H1 (cell line): ENCODE results near the gene SYNCRIP. TPM values are rescaled to one million over a fixed set of nuclear protein-coding genes. Genes with fewer than 3 reads are reported as not detected.
A peak's percentile ranks its signal among the peaks of the same experiment; 100 is the strongest.

ENCODE experiments used
- CTCF ChIA-PET: fragments of 300-600 bp; sonication (Branson Sonifier 250); formaldehyde crosslinking; loops from one replicate; lab custom pipeline; 2021; ENCODE audit not compliant: partially characterized antibody; lab: Charles Lee
- POLR2A ChIA-PET: fragments of 300-600 bp; sonication (Branson Sonifier 250); formaldehyde crosslinking; loops from one replicate; lab custom pipeline; 2021; ENCODE audit warnings: inconsistent platforms; ENCODE audit not compliant: partially characterized antibody; lab: Charles Lee
- DNase-seq, 2 experiments: peaks; one replicate each; pipeline versions ENCODE4 v3.0.0 to v3.0.0-alpha.2; 2010 to 2022; ENCODE audit warnings: low spot score in 2 of 2, low read depth in 1 of 2, mixed read lengths in 1 of 2
- FAIRE-seq: peaks from 2 replicates; lab custom pipeline; 2011; peaks lifted over from hg19 to GRCh38; lab: Jason Lieb, UNC
- H2AFZ ChIP-seq: 2 replicates; pipeline ENCODE4 v1.8.1; 2012; ENCODE audit warnings: low read length, inconsistent platforms
- H2AK5ac ChIP-seq: 2 replicates; pipeline ENCODE4 v1.6.1; 2013; ENCODE audit warnings: low read depth, low read length
- H2BK120ac ChIP-seq: replicated peaks from 2 replicates; pipeline ENCODE3; 2013; ENCODE audit warnings: low read depth, low read length, inconsistent platforms
- H2BK12ac ChIP-seq: 2 replicates; pipeline ENCODE4 v1.6.1; 2013; ENCODE audit warnings: low read depth, low read length
- H2BK15ac ChIP-seq: 2 replicates; pipeline ENCODE4 v1.6.1; 2013; ENCODE audit warnings: low read length
- H2BK20ac ChIP-seq: 2 replicates; pipeline ENCODE4 v1.6.1; 2013; ENCODE audit warnings: low read length
- H2BK5ac ChIP-seq: 2 replicates; pipeline ENCODE4 v1.6.1; 2013; ENCODE audit warnings: low read depth, low read length
- H3K14ac ChIP-seq: 2 replicates; pipeline ENCODE4 v1.6.1; 2013; ENCODE audit warnings: inconsistent platforms; ENCODE audit not compliant: insufficient read length
- H3K18ac ChIP-seq: 2 replicates; pipeline ENCODE4 v1.6.1; 2013; ENCODE audit warnings: low read length; ENCODE audit errors: extremely low read depth
- H3K23ac ChIP-seq: 2 replicates; pipeline ENCODE4 v1.6.1; 2013; ENCODE audit warnings: inconsistent platforms; ENCODE audit not compliant: insufficient read length
- H3K23me2 ChIP-seq: 2 replicates; pipeline ENCODE4 v1.6.1; 2013; ENCODE audit warnings: low read depth, low read length
- H3K27ac ChIP-seq: 2 replicates; pipeline ENCODE4 v1.6.1; 2011; ENCODE audit warnings: low read depth, low read length, inconsistent platforms
- H3K27me3 ChIP-seq, 4 experiments: replicated peaks in 1 of 4; 1 replicate in 1 of 4; 2 replicates in 3 of 4; pipeline versions ENCODE4 v1.6.1 to v1.8.1; 2011 to 2013; ENCODE audit warnings: low read length in 3 of 4, mild to moderate bottlenecking in 3 of 4, inconsistent platforms in 2 of 4, mixed read lengths in 2 of 4, moderate library complexity in 1 of 4; ENCODE audit not compliant: control insufficient read depth in 3 of 4, insufficient read depth in 3 of 4; ENCODE audit errors: extremely low read depth in 1 of 4
- H3K36me3 ChIP-seq, 4 experiments: 2 replicates each; pipeline versions ENCODE4 v1.6.1 to v1.8.1; 2011 to 2013; ENCODE audit warnings: mild to moderate bottlenecking in 4 of 4, low read length in 3 of 4, moderate library complexity in 2 of 4, control low read depth in 1 of 4, inconsistent platforms in 1 of 4; ENCODE audit not compliant: insufficient read depth in 4 of 4, control insufficient read depth in 2 of 4
- H3K4ac ChIP-seq: replicated peaks from 2 replicates; pipeline ENCODE3; 2013; ENCODE audit warnings: low read length, low read depth, mixed read lengths, inconsistent platforms; ENCODE audit not compliant: insufficient read length
- H3K4me1 ChIP-seq, 4 experiments: replicated peaks in 1 of 4; 1 replicate in 1 of 4; 2 replicates in 3 of 4; pipeline versions ENCODE4 v1.6.1 to v1.8.1; 2011 to 2013; ENCODE audit warnings: low read length in 3 of 4, inconsistent platforms in 2 of 4, mixed read lengths in 1 of 4; ENCODE audit not compliant: insufficient read depth in 4 of 4, control insufficient read depth in 3 of 4
- H3K4me2 ChIP-seq, 2 experiments: 2 replicates each; pipeline versions ENCODE4 v1.6.1 to v1.8.1; 2011 to 2013; ENCODE audit warnings: low read depth in 2 of 2, low read length in 2 of 2, control low read depth in 1 of 2, inconsistent platforms in 1 of 2, mild to moderate bottlenecking in 1 of 2; ENCODE audit not compliant: insufficient read depth in 1 of 2
- H3K4me3 ChIP-seq, 4 experiments: fragments of 200-600, 300-600 bp in 1 of 4; sonication (generic), shearing (Covaris generic), sonication (Bioruptor Twin) in 1 of 4; 2 replicates each; pipeline versions ENCODE4 v1.5.1 to v1.8.1; 2011 to 2016; ENCODE audit warnings: low read length in 4 of 4, low read depth in 3 of 4, control low read depth in 2 of 4, inconsistent platforms in 2 of 4, mild to moderate bottlenecking in 2 of 4, mixed read lengths in 1 of 4, moderate library complexity in 1 of 4; ENCODE audit not compliant: insufficient read depth in 2 of 4; ENCODE audit errors: extremely low read depth in 1 of 4
- H3K56ac ChIP-seq: replicated peaks from 2 replicates; pipeline ENCODE3; 2013; ENCODE audit warnings: low read depth, mild to moderate bottlenecking, mixed read lengths, low read length, inconsistent platforms; ENCODE audit not compliant: insufficient read length
- H3K79me1 ChIP-seq: 2 replicates; pipeline ENCODE4 v1.6.1; 2013; ENCODE audit warnings: low read depth, low read length, control low read depth
- H3K79me2 ChIP-seq, 2 experiments: 2 replicates each; pipeline versions ENCODE4 v1.6.1 to v1.8.1; 2012 to 2013; ENCODE audit warnings: low read length in 2 of 2, mild to moderate bottlenecking in 2 of 2, inconsistent platforms in 1 of 2; ENCODE audit not compliant: insufficient read depth in 2 of 2, control insufficient read depth in 1 of 2
- H3K9ac ChIP-seq, 4 experiments: replicated peaks in 1 of 4; 1 replicate in 1 of 4; 2 replicates in 3 of 4; pipeline versions ENCODE4 v1.6.1 to v1.8.1; 2011 to 2013; ENCODE audit warnings: low read depth in 3 of 4, low read length in 3 of 4, control low read depth in 2 of 4, mild to moderate bottlenecking in 2 of 4, moderate library complexity in 2 of 4, inconsistent platforms in 1 of 4; ENCODE audit errors: extremely low read depth in 1 of 4
- H3K9me3 ChIP-seq, 2 experiments: 2 replicates each; pipeline versions ENCODE4 v1.6.1 to v1.8.1; 2012 to 2013; ENCODE audit warnings: mild to moderate bottlenecking in 2 of 2, moderate library complexity in 2 of 2, control low read depth in 1 of 2, inconsistent platforms in 1 of 2, low read depth in 1 of 2, low read length in 1 of 2, mixed read lengths in 1 of 2; ENCODE audit not compliant: insufficient read depth in 2 of 2
- H4K20me1 ChIP-seq, 2 experiments: replicated peaks in 1 of 2; 2 replicates each; pipeline versions ENCODE3 to v1.8.1; 2011 to 2013; ENCODE audit warnings: inconsistent platforms in 2 of 2, low read length in 2 of 2, mild to moderate bottlenecking in 1 of 2; ENCODE audit not compliant: insufficient read depth in 2 of 2, control insufficient read depth in 1 of 2
- H4K5ac ChIP-seq: 2 replicates; pipeline ENCODE4 v1.6.1; 2013; ENCODE audit warnings: low read length, low read depth, mixed read lengths, inconsistent platforms; ENCODE audit not compliant: insufficient read length
- H4K8ac ChIP-seq: 2 replicates; pipeline ENCODE4 v1.8.0; 2013; ENCODE audit warnings: mild to moderate bottlenecking, moderate library complexity, low read length, inconsistent platforms; ENCODE audit not compliant: insufficient read depth; ENCODE audit errors: extremely low read depth
- H4K91ac ChIP-seq: replicated peaks from 2 replicates; pipeline ENCODE3; 2013; ENCODE audit warnings: low read length, mixed read lengths, inconsistent platforms; ENCODE audit not compliant: insufficient read length
- ATF3 ChIP-seq: IDR thresholded peaks from 2 replicates; pipeline ENCODE4 v1.6.1; 2011; ENCODE audit warnings: low read depth, mild to moderate bottlenecking, low read length; ENCODE audit not compliant: insufficient read depth
- EGR1 ChIP-seq: IDR thresholded peaks from 2 replicates; pipeline ENCODE4 v1.6.1; 2011; ENCODE audit warnings: low read depth, low read length, borderline replicate concordance
- JUND ChIP-seq: IDR thresholded peaks from 2 replicates; pipeline ENCODE4 v1.6.1; 2011; ENCODE audit warnings: mild to moderate bottlenecking, improper control_type of control experiment, low read length
- MAX ChIP-seq: IDR thresholded peaks from 2 replicates; pipeline ENCODE4 v1.6.1; 2012; ENCODE audit warnings: inconsistent platforms
- POLR2A ChIP-seq, 2 experiments: IDR thresholded peaks; 1 replicate in 1 of 2; 2 replicates in 1 of 2; pipeline ENCODE4 v1.6.1; 2011; ENCODE audit warnings: low read depth in 2 of 2, low read length in 2 of 2, mild to moderate bottlenecking in 2 of 2; ENCODE audit errors: control extremely low read depth in 1 of 2
- POLR2AphosphoS5 ChIP-seq: IDR thresholded peaks from 2 replicates; pipeline ENCODE4 v1.6.1; 2011; ENCODE audit warnings: low read depth, low read length
- whole genome bisulfite sequencing, 2 experiments: shearing (Covaris generic) in 1 of 2; methylation state at CpG; one replicate each; pipeline versions ENCODE4 v1.1.6 to v1.1.7; 2013 to 2015; ENCODE audit warnings: low lambda C conversion rate in 2 of 2, mixed read lengths in 2 of 2, inconsistent platforms in 1 of 2, low coverage in 1 of 2, missing lambda C conversion rate in 1 of 2; ENCODE audit not compliant: insufficient replicate concordance in 2 of 2, insufficient coverage in 1 of 2, insufficient read length in 1 of 2; ENCODE audit errors: extremely low coverage in 1 of 2, missing lambda C conversion rate in 1 of 2; 5-methylcytosine and 5-hydroxymethylcytosine counted together
- polyA plus RNA-seq, 7 experiments: library from polyadenylated mRNA; depleted of rRNA in 3 of 7; stranded (reverse) in 5 of 7; unstranded in 2 of 7; fragments of >200 nt in 5 of 7; fragments of 200-250 nt in 2 of 7; gene quantifications; 1 replicate in 5 of 7; 2 replicates in 1 of 7; 4 replicates in 1 of 7; pipeline versions ENCODE4 v1.2.1 to v1.2.3, GENCODE V29; 2011 to 2013; ENCODE audit warnings: missing spikeins in 2 of 7, mixed read lengths in 2 of 7
- total RNA-seq: library from RNA; stranded (reverse); fragmentation: NEBNext Ultra II Directional; extraction: Animal tissue kit (Norgen Biotek cat#: 25700); gene quantifications from 2 replicates; pipeline ENCODE4 v1.2.1, GENCODE V29; 2021

The SYNCRIP gene
- total and polyA plus RNA-seq, 2 of the 8 experiments (the other 6 are each of a cell fraction or from before 2014, with no cell fraction given), result 16.8 to 219 TPM

GRCh38 chr6:85675030-85675819 is 32.5 kb upstream of the SYNCRIP start:
- no peak overlapping the region for H4K5ac ChIP-seq
- H2BK12ac ChIP-seq, result no peak overlapping the region
- no peak overlapping the region for H3K27ac ChIP-seq
- H3K36me3 ChIP-seq, result peaks cover 0 to 40% (median 23%) of the 10 kb centered on the region in 4 experiments; a peak in 5 of 8 replicates
- H4K20me1 ChIP-seq, result peaks cover 20 to 25% of the 10 kb centered on the region in 2 experiments
- no peak overlapping the region for H2BK5ac ChIP-seq
- no peaks in the 10 kb centered on the region for H3K9me3 ChIP-seq
- CTCF ChIA-PET, result interaction anchor here (0.9 to 2.9 kb wide), 3 partner anchors 8 to 102 kb away, joined by 4 to 18 read pairs (median 5); no protein-coding TSS in a partner anchor
- no peak overlapping the region for H3K4ac ChIP-seq
- no peak overlapping the region for H2BK15ac ChIP-seq
- peaks cover 22 to 64% of the 10 kb centered on the region in 2 experiments for H3K79me2 ChIP-seq
- peaks cover 4% of the 10 kb centered on the region; the same call in 1 of the 2 replicates for H3K23me2 ChIP-seq
- H3K4me3 ChIP-seq, result peak overlapping the region; percentile 90 to 100 (median 96); a peak in 6 of 8 replicates
- TF ChIP-seq MAX (no peak), EGR1 (no peak), POLR2A (IDR thresholded peaks at IDR 0.05; ENCODE audit: control extremely low read depth in 1 of 2, low read depth in 2 of 2, low read length in 2 of 2) (peak; percentile 56 to 86), POLR2AphosphoS5 (peak; percentile 82), JUND (0 out of 2 replicates have a peak, but pooled peaks have one; percentile 5), ATF3 (no peak)
- TF ChIP-seq, all 59 proteins: peak for 3
- Histone ChIP-seq H2BK20ac (no peak overlapping the region), H3K27me3 (no peaks in the 10 kb centered on the region), H3K9ac (peak overlapping the region in 2 of 4 experiments; percentile 29 to 93; a peak in 2 of 7 replicates), H3K14ac (no peak overlapping the region), H3K4me2 (peak overlapping the region; percentile 76 to 87), H2AFZ (no peak overlapping the region), H3K4me1 (peaks cover 0 to 12% (median 2%) of the 10 kb centered on the region in 4 experiments; a peak in 2 of 7 replicates), H2BK120ac (no peak overlapping the region), H4K91ac (no peak overlapping the region), H3K56ac (no peak overlapping the region), H2AK5ac (no peak overlapping the region), H4K8ac (no peak overlapping the region), H3K23ac (no peak overlapping the region), H3K18ac (no peak overlapping the region), H3K79me1 (no peaks in the 10 kb centered on the region)
- 79% methylated on average over 4 of the region's 4 CpGs; no CpG with 5 or more reads in 1 of the 2 experiments for WGBS, 2 experiments
- FAIRE-seq (no peak), DNase-seq (no peak)
- POLR2A ChIA-PET, result interaction anchor here (0.6 to 11.0 kb wide), 17 partner anchors 8 to 266 kb away, joined by 3 to 890 read pairs (median 6); partner anchors contain the start of genes SNX14 and SYNCRIP
